Measurements from ENCODE around the gene SVIP. TPM values are rescaled to one million over a fixed set of nuclear protein-coding genes. Genes with fewer than 3 reads are reported as not detected.
A peak's percentile ranks its signal among the peaks of the same experiment; 100 is the strongest.

SVIP gene
- total RNA-seq, 1 donor from 2014 or later: 3.2 TPM

DNA sequence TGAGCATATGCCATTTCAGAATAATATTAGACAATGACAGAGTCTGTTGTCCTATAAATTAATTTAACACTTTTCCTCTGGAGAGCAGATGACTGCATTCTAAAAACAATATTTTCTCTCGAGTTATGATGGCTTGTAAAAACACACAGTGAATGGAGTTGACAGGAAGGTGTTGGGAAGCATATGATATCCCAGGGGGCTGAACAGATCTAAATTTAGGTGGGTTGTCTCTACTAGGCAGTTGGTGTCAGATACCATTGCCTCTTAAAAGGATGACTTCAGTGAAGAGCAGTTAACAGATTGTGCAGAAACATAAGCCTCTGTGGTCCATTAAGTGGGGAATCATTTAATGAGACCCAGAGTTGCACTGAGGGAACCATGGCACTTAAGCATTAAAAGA is 30.7 kb downstream of the SVIP start:
- Histone ChIP-seq H3K36me3 (no peaks in the 10 kb centered on the region), H3K4me3 (no peak overlapping the region), H3K9me3 (no peaks in the 10 kb centered on the region), H3K4me1 (no peaks in the 10 kb centered on the region), H3K27me3 (no peaks in the 10 kb centered on the region), H3K27ac (no peak overlapping the region)
- TF ChIP-seq, protein P1, sequence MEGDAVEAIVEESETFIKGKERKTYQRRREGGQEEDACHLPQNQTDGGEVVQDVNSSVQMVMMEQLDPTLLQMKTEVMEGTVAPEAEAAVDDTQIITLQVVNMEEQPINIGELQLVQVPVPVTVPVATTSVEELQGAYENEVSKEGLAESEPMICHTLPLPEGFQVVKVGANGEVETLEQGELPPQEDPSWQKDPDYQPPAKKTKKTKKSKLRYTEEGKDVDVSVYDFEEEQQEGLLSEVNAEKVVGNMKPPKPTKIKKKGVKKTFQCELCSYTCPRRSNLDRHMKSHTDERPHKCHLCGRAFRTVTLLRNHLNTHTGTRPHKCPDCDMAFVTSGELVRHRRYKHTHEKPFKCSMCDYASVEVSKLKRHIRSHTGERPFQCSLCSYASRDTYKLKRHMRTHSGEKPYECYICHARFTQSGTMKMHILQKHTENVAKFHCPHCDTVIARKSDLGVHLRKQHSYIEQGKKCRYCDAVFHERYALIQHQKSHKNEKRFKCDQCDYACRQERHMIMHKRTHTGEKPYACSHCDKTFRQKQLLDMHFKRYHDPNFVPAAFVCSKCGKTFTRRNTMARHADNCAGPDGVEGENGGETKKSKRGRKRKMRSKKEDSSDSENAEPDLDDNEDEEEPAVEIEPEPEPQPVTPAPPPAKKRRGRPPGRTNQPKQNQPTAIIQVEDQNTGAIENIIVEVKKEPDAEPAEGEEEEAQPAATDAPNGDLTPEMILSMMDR (IDR thresholded peaks at IDR 0.05): no peak
- no peak for TF ChIP-seq POLR2AphosphoS5 (IDR thresholded peaks at IDR 0.05; ENCODE audit: insufficient read depth in 1 of 2, low read depth in 1 of 2)
- no peak for TF ChIP-seq POLR2A (IDR thresholded peaks at IDR 0.05)
- intact Hi-C loops (cut with DNase I): no loop called here
- no peak for DNase-seq (ENCODE audit: extremely low spot score in 2 of 2)

DNA sequence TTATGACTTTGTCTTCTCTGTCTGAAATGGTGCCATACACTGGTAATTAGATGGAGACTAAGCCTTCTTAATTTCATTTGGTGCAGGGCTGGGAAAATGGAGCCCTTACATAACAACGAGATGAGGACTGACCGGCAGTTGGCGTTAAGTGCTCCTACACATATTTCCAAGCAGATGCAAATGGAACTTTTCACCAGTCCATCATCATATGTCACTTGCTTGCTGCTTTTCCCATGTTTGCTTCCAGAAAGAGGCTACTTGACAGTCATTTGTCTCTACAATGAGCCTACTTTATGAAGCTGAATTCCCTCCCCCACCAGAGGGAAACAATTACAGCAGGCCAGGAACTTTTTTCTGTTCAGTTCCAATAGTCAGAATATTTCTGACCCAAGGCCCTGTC is 32.6 kb downstream of the SVIP start:
- no peaks in the 10 kb centered on the region for H3K36me3 ChIP-seq
- no peaks in the 10 kb centered on the region for H3K27me3 ChIP-seq
- no peaks in the 10 kb centered on the region for H3K4me1 ChIP-seq
- no peak overlapping the region for H3K27ac ChIP-seq
- H3K9me3 ChIP-seq: no peaks in the 10 kb centered on the region
- intact Hi-C loops (cut with DNase I): no loop called here
- no peak for DNase-seq (ENCODE audit: extremely low spot score in 2 of 2)
- TF ChIP-seq POLR2A (IDR thresholded peaks at IDR 0.05) (no peak), POLR2AphosphoS5 (IDR thresholded peaks at IDR 0.05; ENCODE audit: insufficient read depth in 1 of 2, low read depth in 1 of 2) (no peak)
- TF ChIP-seq, protein P1 (IDR thresholded peaks at IDR 0.05): no peak
- no peak overlapping the region for H3K4me3 ChIP-seq

DNA sequence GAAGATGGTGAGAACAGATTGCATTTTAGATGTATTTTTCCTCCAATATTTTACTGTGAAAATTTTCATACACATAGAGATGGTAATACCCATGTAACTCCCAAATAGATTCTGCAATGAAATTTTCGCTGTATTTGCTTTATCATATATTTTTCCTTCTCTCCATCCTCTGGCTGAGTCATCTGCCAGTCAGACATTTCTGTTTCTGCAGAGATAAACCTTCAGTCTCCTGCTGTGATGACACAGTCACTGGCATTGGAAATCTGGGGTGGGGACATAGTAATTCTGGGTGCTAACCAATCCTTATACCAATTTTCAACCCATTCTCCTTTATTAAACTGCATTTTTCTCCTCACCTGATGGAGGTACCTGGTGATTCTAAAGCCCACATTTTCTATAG is 33.7 kb downstream of the SVIP start:
- H3K9me3 ChIP-seq: no peaks in the 10 kb centered on the region
- no peaks in the 10 kb centered on the region for H3K4me1 ChIP-seq
- no peak overlapping the region for H3K4me3 ChIP-seq
- intact Hi-C loops (cut with DNase I): no loop called here
- TF ChIP-seq POLR2A (IDR thresholded peaks at IDR 0.05) (no peak), POLR2AphosphoS5 (IDR thresholded peaks at IDR 0.05; ENCODE audit: insufficient read depth in 1 of 2, low read depth in 1 of 2) (no peak)
- TF ChIP-seq, protein P1 (IDR thresholded peaks at IDR 0.05): no peak
- no peak for DNase-seq (ENCODE audit: extremely low spot score in 2 of 2)
- H3K27me3 ChIP-seq: no peaks in the 10 kb centered on the region
- H3K27ac ChIP-seq: no peak overlapping the region
- no peaks in the 10 kb centered on the region for H3K36me3 ChIP-seq

DNA sequence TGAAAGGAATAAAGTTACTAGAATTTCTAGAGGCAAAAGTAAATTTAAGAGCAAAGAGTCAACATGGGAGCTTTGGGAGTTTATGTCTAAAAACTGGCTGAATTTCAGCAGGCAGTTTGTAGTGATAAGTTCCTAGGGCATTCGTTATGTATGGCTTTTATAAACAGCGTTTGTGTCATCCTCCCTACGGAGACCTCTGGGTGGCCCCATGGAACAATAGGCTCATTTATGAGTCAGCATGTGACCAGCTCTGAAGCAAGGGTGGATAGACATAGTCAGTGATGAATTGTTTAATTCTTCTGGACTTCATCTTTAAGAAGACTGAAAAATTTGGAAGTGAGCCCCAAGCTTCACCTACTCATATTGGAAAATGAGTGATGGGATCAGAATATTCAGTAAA is 37.1 kb downstream of the SVIP start:
- TF ChIP-seq, protein P1 (IDR thresholded peaks at IDR 0.05): no peak
- TF ChIP-seq POLR2A (IDR thresholded peaks at IDR 0.05) (no peak), POLR2AphosphoS5 (IDR thresholded peaks at IDR 0.05; ENCODE audit: insufficient read depth in 1 of 2, low read depth in 1 of 2) (no peak)
- no peak for DNase-seq (ENCODE audit: extremely low spot score in 2 of 2)
- no peak overlapping the region for H3K27ac ChIP-seq
- H3K4me3 ChIP-seq: no peak overlapping the region
- no peaks in the 10 kb centered on the region for H3K36me3 ChIP-seq
- intact Hi-C loops (cut with DNase I): no loop called here
- H3K4me1 ChIP-seq: no peaks in the 10 kb centered on the region
- H3K27me3 ChIP-seq: no peaks in the 10 kb centered on the region
- H3K9me3 ChIP-seq: no peaks in the 10 kb centered on the region

DNA sequence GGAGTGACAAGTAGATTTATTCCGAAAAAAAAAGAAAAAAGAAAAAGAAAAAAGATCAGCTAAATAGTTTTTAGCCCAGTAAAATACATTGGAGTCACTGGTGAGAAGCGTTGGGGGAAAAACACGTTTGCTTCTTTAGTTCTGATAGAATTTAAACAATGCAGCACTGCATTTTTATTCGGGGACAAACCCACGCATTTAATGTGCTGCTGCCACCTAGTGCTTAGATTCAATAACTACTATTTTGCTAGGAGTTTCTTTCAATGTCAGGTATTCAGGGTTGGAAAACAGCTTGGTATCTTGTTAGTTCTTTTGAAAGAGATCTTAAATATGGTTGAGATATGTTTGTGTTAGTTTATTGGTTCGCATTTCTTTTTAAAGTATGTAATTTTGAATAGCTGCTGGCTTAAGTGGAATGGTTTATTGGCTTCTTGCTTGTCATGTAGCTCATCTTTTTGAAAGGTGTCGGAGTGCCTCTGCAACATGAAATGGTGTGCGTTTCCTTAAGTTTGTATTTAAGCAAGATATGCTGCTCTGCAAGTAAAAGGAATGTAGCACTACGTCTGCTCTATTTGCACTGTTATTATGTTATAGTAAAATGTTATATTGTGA is 41.9 kb downstream of the SVIP start:
- Histone ChIP-seq H3K9me3 (no peaks in the 10 kb centered on the region), H3K27me3 (no peaks in the 10 kb centered on the region), H3K27ac (no peak overlapping the region), H3K36me3 (no peaks in the 10 kb centered on the region), H3K4me3 (no peak overlapping the region), H3K4me1 (no peaks in the 10 kb centered on the region)
- no peak for DNase-seq (ENCODE audit: extremely low spot score in 2 of 2)
- TF ChIP-seq POLR2A (IDR thresholded peaks at IDR 0.05) (no peak), POLR2AphosphoS5 (IDR thresholded peaks at IDR 0.05; ENCODE audit: insufficient read depth in 1 of 2, low read depth in 1 of 2) (no peak)
- TF ChIP-seq, protein P1 (IDR thresholded peaks at IDR 0.05): peak; percentile 25 to 74 (median 52)
- intact Hi-C loops (cut with DNase I): no loop called here
